Activated naive CD8-positive, alpha-beta T cell treated with anti-CD3 and anti-CD28 coated beads, Interleukin-2, amount 50 U/mL, for 16 hours (primary cell): ENCODE data around the gene BSCL2.
A peak's percentile ranks its signal among the peaks of the same experiment; 100 is the strongest.
"Not testable (repeated sequence)": the region's sequence is repeated elsewhere in the genome, so short reads cannot be mapped to it uniquely, and the experiment has no call there.

Experiments
- DNase-seq: peaks from one replicate; pipeline ENCODE4 v3.0.0-alpha.2; 2020; ENCODE audit warnings: low read depth, low spot score

BSCL2 gene

GRCh38 chr11:62719302-62719978 lies 12.2 kb upstream of the BSCL2 start:
- no peak for DNase-seq

- DNase-seq: no peak
These were observed 9.6 kb upstream of the BSCL2 start for GRCh38 chr11:62716816-62717215.

GRCh38 chr11:62716206-62716605 lies 9.0 kb upstream of the BSCL2 start:
- no peak for DNase-seq

- DNase-seq: no peak
These were observed 8.2 kb upstream of the BSCL2 start for GRCh38 chr11:62715150-62716130.

- DNase-seq: no peak
These were observed 6.1 kb upstream of the BSCL2 start for GRCh38 chr11:62713343-62713742.

GRCh38 chr11:62712861-62713260 lies 5.6 kb upstream of the BSCL2 start:
- DNase-seq: no peak

- no peak for DNase-seq
These were observed 5.1 kb upstream of the BSCL2 start for GRCh38 chr11:62712276-62712812.

GRCh38 chr11:62710001-62710345 lies 2.7 kb upstream of the BSCL2 start:
- DNase-seq: no peak

- peak; percentile 91 for DNase-seq
These were observed 2.2 kb upstream of the BSCL2 start for GRCh38 chr11:62709247-62710000.

GRCh38 chr11:62708793-62709192 lies 1.6 kb upstream of the BSCL2 start:
- DNase-seq: no peak

- DNase-seq: no peak
These were observed 1.2 kb upstream of the BSCL2 start for GRCh38 chr11:62708392-62708791.

- no peak for DNase-seq
These were observed 375 bp downstream of the BSCL2 start for GRCh38 chr11:62706850-62707247.

GRCh38 chr11:62705880-62706849 lies 1.1 kb downstream of the BSCL2 start:
- DNase-seq: peak; percentile 83

- DNase-seq: no peak
These were observed 1.8 kb downstream of the BSCL2 start for GRCh38 chr11:62705413-62705812.

GRCh38 chr11:62703921-62704320 lies 3.3 kb downstream of the BSCL2 start:
- DNase-seq: not testable (repeated sequence)

GRCh38 chr11:62702246-62702645 lies 5.0 kb downstream of the BSCL2 start:
- DNase-seq: no peak

- DNase-seq: peak; percentile 54
These were observed 12.6 kb downstream of the BSCL2 start for GRCh38 chr11:62694455-62695167.

- DNase-seq: not testable (repeated sequence)
These were observed 13.6 kb downstream of the BSCL2 start for GRCh38 chr11:62693624-62694023.

- no peak for DNase-seq
These were observed 17.6 kb downstream of the BSCL2 start, which contains the start of gene LRRN4CL for GRCh38 chr11:62689421-62690183. Gene LRRN4CL (minus strand): TSS chr11:62689530. CDS start chr11:62688508, 1,022 bp downstream.
